ENCODE measurements around the gene CCBE1. TPM values are rescaled to one million over a fixed set of nuclear protein-coding genes. Genes with fewer than 3 reads are reported as not detected.
"Not testable (repeated sequence)": the region's sequence is repeated elsewhere in the genome, so short reads cannot be mapped to it uniquely, and the experiment has no call there.

Gene CCBE1
- total RNA-seq, 1 donor from 2014 or later, result 44.6 TPM

- DNase-seq, result no peak
These were observed 18.2 kb upstream of the CCBE1 start for GRCh38 chr18:59715445-59715844.

GRCh38 chr18:59714096-59714495 is 16.9 kb upstream of the CCBE1 start:
- not testable (repeated sequence) for DNase-seq

GRCh38 chr18:59712311-59712710 is 15.1 kb upstream of the CCBE1 start:
- DNase-seq, result no peak

GRCh38 chr18:59708988-59709387 is 11.8 kb upstream of the CCBE1 start:
- DNase-seq, result no peak

GRCh38 chr18:59707306-59707705 is 10.1 kb upstream of the CCBE1 start:
- no peak for DNase-seq

GRCh38 chr18:59706499-59706898 is 9.3 kb upstream of the CCBE1 start:
- DNase-seq, result no peak

GRCh38 chr18:59705145-59705544 is 7.9 kb upstream of the CCBE1 start:
- DNase-seq, result no peak

- DNase-seq, result no peak
These were observed 6.9 kb upstream of the CCBE1 start for GRCh38 chr18:59704146-59704545.

GRCh38 chr18:59701272-59701671 is 4.0 kb upstream of the CCBE1 start:
- no peak for DNase-seq

- DNase-seq, result no peak
These were observed 3.3 kb upstream of the CCBE1 start for GRCh38 chr18:59700535-59700967.

GRCh38 chr18:59699750-59700534 is 2.7 kb upstream of the CCBE1 start:
- no peak for DNase-seq

- DNase-seq, result no peak
These were observed 1.8 kb upstream of the CCBE1 start for GRCh38 chr18:59699061-59699460.

GRCh38 chr18:59696311-59697235 is 650 bp downstream of the CCBE1 start:
- DNase-seq, result no peak

- no peak for DNase-seq
These were observed 1.7 kb downstream of the CCBE1 start for GRCh38 chr18:59695551-59695950.

GRCh38 chr18:59694824-59695223 is 2.4 kb downstream of the CCBE1 start:
- DNase-seq, result no peak

- DNase-seq, result no peak
These were observed 5.2 kb downstream of the CCBE1 start for GRCh38 chr18:59691996-59692395.

- DNase-seq, result no peak
These were observed 6.2 kb downstream of the CCBE1 start for GRCh38 chr18:59690996-59691395.

GRCh38 chr18:59690186-59690982 is 6.8 kb downstream of the CCBE1 start:
- DNase-seq, result no peak

- DNase-seq, result no peak
These were observed 7.5 kb downstream of the CCBE1 start for GRCh38 chr18:59689756-59690155.

- no peak for DNase-seq
These were observed 11.0 kb downstream of the CCBE1 start for GRCh38 chr18:59686260-59686659.

GRCh38 chr18:59685501-59685900 is 11.7 kb downstream of the CCBE1 start:
- DNase-seq, result no peak

- DNase-seq, result no peak
These were observed 12.4 kb downstream of the CCBE1 start for GRCh38 chr18:59684777-59685176.

Measured in occipital lobe (tissue), 2 donors.